Astrocyte of the spinal cord (primary cell): ENCODE results near the gene PSMD13.

Experiments
- DNase-seq: peaks from one replicate; pipeline ENCODE4 v3.0.0; 2011; ENCODE audit warnings: low read depth, low spot score
- H3K4me3 ChIP-seq: 2 replicates; pipeline ENCODE4 v1.5.1; 2011; ENCODE audit warnings: low read depth, mild to moderate bottlenecking, low read length, moderate library complexity
- in situ Hi-C: cut with HindIII; loops from 2 replicates; pipeline ENCODE4 v1.10.0; 2017; ENCODE audit warnings: low sequenced_read_pairs
- TF ChIP-seq, protein P1 (sequence below): IDR thresholded peaks from 2 replicates; pipeline ENCODE4 v1.5.1; 2012; ENCODE audit warnings: low read depth, mild to moderate bottlenecking, low read length, inconsistent platforms

PSMD13 gene

DNA sequence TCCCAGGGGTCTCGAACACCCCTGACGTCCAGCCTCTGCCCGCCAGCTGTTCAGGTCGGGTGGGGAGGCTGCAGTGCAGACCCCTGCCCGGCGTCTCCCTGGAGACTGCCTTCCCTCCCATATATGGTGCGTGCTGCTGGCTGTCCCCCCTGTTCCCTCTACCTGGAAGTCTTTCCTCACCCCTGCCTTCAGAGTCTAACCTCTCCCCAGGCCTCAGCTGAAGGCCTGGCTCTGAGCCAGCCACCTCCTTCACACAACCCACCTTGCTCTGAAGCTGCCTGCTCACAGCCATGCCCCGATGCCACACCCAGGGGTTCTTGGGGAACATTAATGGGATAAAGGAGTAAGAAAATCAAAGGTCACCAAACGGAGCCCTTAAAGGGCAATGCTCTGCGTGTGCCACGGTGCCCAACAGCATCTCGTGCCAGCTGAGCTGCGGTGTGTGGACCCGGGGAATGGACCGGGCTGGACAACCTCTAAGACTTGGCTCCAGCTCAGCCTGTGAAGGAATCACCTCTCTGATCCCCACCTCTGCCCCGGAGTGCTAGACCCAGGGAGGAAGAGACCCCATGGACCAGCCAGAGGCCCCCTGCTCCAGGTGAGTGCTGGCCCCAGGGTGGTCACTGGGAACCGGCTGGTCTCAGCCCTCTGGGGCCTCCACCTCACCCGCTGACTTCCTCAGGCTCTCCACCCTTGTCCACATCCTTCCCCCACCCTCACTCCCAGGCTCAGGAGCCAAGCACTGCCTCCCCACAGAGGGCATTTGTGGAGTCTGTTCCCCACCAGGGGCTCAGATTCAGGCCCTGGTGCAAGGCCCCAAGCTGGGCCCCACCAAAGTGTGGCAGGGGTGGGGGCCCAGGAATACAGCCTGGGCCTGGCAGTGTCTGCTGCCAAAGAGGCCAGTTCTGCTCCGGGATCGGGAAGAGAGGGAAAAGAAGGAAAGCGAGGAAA, 41.5 kb downstream of the PSMD13 start, which contains the start of gene NLRP6:
TSS of gene NLRP6 (plus strand) at position 407 of the 951 bp plus-strand sequence. CDS start at position 570, 163 bp downstream.
- no peak within 1 kb of the TSS for H3K4me3 ChIP-seq
- DNase-seq: no peak
- in situ Hi-C loops: no loop called here
- TF ChIP-seq, protein P1, sequence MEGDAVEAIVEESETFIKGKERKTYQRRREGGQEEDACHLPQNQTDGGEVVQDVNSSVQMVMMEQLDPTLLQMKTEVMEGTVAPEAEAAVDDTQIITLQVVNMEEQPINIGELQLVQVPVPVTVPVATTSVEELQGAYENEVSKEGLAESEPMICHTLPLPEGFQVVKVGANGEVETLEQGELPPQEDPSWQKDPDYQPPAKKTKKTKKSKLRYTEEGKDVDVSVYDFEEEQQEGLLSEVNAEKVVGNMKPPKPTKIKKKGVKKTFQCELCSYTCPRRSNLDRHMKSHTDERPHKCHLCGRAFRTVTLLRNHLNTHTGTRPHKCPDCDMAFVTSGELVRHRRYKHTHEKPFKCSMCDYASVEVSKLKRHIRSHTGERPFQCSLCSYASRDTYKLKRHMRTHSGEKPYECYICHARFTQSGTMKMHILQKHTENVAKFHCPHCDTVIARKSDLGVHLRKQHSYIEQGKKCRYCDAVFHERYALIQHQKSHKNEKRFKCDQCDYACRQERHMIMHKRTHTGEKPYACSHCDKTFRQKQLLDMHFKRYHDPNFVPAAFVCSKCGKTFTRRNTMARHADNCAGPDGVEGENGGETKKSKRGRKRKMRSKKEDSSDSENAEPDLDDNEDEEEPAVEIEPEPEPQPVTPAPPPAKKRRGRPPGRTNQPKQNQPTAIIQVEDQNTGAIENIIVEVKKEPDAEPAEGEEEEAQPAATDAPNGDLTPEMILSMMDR: no peak

DNA sequence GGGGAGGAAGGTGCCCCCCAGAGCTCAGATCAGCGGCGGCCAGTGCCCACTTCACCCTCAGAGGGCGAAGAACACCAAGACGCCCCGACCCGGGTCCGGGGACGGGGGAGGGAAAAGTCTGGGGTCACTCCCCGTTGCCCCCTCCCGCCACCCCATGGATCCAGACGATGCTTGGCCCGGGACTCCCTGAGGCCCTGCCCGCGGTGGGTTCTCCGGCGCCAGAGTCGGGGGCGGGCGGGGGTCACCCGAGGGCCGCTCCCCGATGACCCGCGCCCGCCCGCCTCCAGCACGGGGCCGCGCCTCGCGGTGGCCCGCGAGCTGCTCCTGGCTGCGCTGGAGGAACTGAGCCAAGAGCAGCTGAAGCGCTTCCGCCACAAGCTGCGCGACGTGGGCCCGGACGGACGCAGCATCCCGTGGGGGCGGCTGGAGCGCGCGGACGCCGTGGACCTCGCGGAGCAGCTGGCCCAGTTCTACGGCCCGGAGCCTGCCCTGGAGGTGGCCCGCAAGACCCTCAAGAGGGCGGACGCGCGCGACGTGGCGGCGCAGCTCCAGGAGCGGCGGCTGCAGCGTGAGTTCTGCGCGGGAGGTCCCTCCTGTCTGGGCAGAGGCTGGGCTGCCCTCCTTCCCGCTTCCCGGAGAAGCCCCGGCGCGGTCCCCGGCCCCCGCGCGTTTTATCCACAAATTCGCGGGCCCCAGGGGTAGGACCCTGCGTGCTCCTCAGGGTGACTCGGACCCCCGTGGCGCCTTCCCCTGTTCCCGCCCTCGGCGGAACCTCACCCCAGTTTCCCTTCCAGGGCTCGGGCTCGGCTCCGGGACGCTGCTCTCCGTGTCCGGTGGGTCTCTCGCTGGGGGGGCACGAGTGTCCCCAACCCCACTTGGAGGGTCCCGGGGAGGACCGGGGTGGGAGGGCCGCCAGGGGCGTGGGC, 42.5 kb downstream of the PSMD13 start:
- TF ChIP-seq, protein P1: no peak
- no peak overlapping the region for H3K4me3 ChIP-seq
- DNase-seq: no peak
- in situ Hi-C loops: no loop called here

DNA sequence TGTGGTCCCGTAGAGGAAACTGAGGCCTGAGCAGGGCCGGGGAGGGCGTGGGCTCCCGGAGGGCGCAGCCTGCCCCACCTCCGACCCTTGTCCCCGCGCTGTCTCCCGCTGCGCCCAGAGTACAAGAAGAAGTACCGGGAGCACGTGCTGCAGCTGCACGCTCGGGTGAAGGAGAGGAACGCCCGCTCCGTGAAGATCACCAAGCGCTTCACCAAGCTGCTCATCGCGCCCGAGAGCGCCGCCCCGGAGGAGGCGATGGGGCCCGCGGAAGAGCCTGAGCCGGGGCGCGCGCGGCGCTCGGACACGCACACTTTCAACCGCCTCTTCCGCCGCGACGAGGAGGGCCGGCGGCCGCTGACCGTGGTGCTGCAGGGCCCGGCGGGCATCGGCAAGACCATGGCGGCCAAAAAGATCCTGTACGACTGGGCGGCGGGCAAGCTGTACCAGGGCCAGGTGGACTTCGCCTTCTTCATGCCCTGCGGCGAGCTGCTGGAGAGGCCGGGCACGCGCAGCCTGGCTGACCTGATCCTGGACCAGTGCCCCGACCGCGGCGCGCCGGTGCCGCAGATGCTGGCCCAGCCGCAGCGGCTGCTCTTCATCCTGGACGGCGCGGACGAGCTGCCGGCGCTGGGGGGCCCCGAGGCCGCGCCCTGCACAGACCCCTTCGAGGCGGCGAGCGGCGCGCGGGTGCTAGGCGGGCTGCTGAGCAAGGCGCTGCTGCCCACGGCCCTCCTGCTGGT, 43.4 kb downstream of the PSMD13 start:
- in situ Hi-C loops: no loop called here
- TF ChIP-seq, protein P1: no peak
- peak; percentile 15 for DNase-seq
- H3K4me3 ChIP-seq: no peak overlapping the region

DNA sequence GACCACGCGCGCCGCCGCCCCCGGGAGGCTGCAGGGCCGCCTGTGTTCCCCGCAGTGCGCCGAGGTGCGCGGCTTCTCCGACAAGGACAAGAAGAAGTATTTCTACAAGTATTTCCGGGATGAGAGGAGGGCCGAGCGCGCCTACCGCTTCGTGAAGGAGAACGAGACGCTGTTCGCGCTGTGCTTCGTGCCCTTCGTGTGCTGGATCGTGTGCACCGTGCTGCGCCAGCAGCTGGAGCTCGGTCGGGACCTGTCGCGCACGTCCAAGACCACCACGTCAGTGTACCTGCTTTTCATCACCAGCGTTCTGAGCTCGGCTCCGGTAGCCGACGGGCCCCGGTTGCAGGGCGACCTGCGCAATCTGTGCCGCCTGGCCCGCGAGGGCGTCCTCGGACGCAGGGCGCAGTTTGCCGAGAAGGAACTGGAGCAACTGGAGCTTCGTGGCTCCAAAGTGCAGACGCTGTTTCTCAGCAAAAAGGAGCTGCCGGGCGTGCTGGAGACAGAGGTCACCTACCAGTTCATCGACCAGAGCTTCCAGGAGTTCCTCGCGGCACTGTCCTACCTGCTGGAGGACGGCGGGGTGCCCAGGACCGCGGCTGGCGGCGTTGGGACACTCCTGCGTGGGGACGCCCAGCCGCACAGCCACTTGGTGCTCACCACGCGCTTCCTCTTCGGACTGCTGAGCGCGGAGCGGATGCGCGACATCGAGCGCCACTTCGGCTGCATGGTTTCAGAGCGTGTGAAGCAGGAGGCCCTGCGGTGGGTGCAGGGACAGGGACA, 44.1 kb downstream of the PSMD13 start:
- TF ChIP-seq, protein P1: no peak
- DNase-seq: no peak
- in situ Hi-C loops: no loop called here
- H3K4me3 ChIP-seq: no peak overlapping the region

DNA sequence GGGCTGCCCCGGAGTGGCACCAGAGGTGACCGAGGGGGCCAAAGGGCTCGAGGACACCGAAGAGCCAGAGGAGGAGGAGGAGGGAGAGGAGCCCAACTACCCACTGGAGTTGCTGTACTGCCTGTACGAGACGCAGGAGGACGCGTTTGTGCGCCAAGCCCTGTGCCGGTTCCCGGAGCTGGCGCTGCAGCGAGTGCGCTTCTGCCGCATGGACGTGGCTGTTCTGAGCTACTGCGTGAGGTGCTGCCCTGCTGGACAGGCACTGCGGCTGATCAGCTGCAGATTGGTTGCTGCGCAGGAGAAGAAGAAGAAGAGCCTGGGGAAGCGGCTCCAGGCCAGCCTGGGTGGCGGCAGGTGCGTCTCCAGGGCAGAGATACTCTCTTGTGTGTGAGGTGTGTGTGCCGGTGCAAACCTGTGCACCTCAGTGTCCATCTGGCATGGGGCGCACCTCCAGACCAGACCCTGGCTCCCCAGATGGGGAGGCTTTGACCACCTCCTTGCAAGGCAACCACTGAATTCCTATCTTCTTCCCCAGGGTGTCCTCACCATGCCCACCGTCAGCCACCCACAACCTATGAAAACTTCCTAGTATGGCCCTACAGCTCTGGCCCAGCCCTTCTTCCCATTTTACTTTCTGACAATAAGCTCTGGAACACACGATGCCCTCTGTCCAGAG, 44.8 kb downstream of the PSMD13 start:
- no peak for DNase-seq
- no peak overlapping the region for H3K4me3 ChIP-seq
- TF ChIP-seq, protein P1: no peak
- in situ Hi-C loops: no loop called here
